HG03571 (cell line): ENCODE results near the gene AHDC1.
A peak's percentile ranks its signal among the peaks of the same experiment; 100 is the strongest.

ENCODE experiments used
- ATAC-seq: cut with Tn5 transposase; IDR thresholded peaks from one replicate; pipeline ENCODE4 v1.9.1; 2021; ENCODE audit not compliant: unreplicated experiment

Gene AHDC1

DNA sequence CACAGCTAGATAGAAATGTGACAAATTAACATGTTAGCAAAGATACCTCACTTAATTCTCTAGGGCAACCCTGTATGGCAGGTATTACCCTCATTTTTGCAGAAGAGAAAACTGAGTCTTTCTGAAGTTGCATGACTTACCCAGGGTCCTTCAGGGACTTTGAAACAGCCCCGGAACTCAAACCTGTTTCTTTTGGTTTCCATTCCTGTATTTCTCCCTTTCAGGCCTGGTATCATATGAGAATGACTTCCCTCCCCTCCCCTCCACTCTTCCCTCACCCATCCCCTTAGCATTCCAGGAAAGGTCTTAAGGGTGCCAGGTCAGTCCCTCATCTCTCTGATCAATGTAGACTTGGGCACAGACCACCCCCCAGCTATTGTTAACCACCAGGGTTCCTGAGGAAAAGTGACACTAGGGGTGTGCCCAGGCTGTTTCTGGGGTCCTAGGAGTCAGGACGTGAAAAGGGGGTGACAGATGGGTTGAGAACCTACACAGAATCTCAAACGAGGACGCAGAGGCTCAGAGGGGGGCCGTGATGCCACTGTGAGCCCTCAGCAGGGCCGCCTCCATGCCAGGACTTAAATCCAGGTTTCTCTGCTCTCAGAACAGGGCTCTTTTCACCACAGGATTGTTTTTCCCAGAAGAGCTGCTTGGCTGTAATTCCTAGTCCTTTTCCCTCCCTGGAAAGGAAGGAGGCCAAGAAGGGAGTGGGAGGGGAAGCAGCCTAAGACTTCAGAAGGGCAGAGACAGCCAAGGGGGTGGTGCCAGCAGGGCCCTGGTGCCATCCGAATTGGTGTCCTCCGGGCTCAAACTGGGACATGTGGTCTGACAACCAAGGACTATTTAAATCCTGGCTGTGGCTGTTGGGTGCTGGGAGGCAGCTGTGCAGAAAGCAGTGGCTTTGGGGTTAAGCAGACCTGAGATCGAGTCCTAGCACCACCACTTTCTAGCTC, 111.9 kb downstream of the AHDC1 start:
- no peak for ATAC-seq

GRCh38 chr1:27489973-27490741, 113.8 kb downstream of the AHDC1 start, which contains the start of gene WASF2:
Gene WASF2 (minus strand): TSS chr1:27490167. CDS start chr1:27428890, 61,277 bp downstream.
- ATAC-seq: peak; percentile 84

- ATAC-seq: no peak
These were observed 114.4 kb downstream of the AHDC1 start for GRCh38 chr1:27489501-27489972.

GRCh38 chr1:27487966-27488884, 115.7 kb downstream of the AHDC1 start:
- ATAC-seq: no peak

DNA sequence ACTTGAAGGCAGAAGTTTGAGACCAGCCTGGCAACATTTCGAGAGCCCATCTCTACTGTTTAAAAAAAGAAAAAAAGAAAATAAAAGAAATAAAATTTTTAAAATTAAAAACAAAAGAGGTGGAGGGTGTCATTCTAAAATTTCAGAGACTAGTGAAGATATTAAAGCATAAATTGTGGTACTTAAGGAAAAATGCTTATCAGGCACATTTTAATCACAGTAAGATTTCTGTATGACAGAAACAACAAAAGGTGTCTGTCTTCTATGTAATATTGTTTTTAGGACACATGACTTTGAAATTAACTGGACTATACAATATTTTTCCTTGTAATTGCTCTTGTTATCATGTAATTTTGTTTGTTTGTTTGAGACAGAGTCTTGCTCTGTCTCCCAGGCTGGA, 118.6 kb downstream of the AHDC1 start:
- ATAC-seq: no peak
